TTC549 (cell line): ENCODE measurements around the gene PTPRM.

ENCODE experiments used
- FAIRE-seq: peaks from 2 replicates; lab custom pipeline; 2012; peaks lifted over from hg19 to GRCh38; lab: Jason Lieb, UNC

Gene PTPRM

GRCh38 chr18:8008033-8008432 is 440.9 kb downstream of the PTPRM start:
- FAIRE-seq = no peak

- FAIRE-seq = no peak
Measured at GRCh38 chr18:8011361-8011760, 444.2 kb downstream of the PTPRM start.

- FAIRE-seq = no peak
Measured at GRCh38 chr18:8011906-8012305, 444.8 kb downstream of the PTPRM start.

GRCh38 chr18:8018701-8019331 is 451.7 kb downstream of the PTPRM start:
- FAIRE-seq = no peak

- FAIRE-seq = peak; percentile 87
Measured at GRCh38 chr18:8019600-8019999, 452.5 kb downstream of the PTPRM start.

- FAIRE-seq = no peak
Measured at GRCh38 chr18:8020132-8020846, 453.2 kb downstream of the PTPRM start.

- no peak for FAIRE-seq
Measured at GRCh38 chr18:8029061-8029460, 461.9 kb downstream of the PTPRM start.

- FAIRE-seq = no peak
Measured at GRCh38 chr18:8029731-8030130, 462.6 kb downstream of the PTPRM start.

GRCh38 chr18:8030201-8030600 is 463.1 kb downstream of the PTPRM start:
- no peak for FAIRE-seq

GRCh38 chr18:8031496-8031895 is 464.4 kb downstream of the PTPRM start:
- no peak for FAIRE-seq

GRCh38 chr18:8034674-8035073 is 467.6 kb downstream of the PTPRM start:
- no peak for FAIRE-seq

- FAIRE-seq = no peak
Measured at GRCh38 chr18:8036551-8036950, 469.4 kb downstream of the PTPRM start.

GRCh38 chr18:8037296-8037695 is 470.2 kb downstream of the PTPRM start:
- FAIRE-seq = no peak

- FAIRE-seq = no peak
Measured at GRCh38 chr18:8040021-8040420, 472.9 kb downstream of the PTPRM start.

- FAIRE-seq = no peak
Measured at GRCh38 chr18:8041526-8042111, 474.5 kb downstream of the PTPRM start.

GRCh38 chr18:8044004-8044403 is 476.9 kb downstream of the PTPRM start:
- no peak for FAIRE-seq

GRCh38 chr18:8045160-8045883 is 478.2 kb downstream of the PTPRM start:
- no peak for FAIRE-seq

GRCh38 chr18:8045884-8046281 is 478.8 kb downstream of the PTPRM start:
- FAIRE-seq = no peak

GRCh38 chr18:8046441-8046840 is 479.3 kb downstream of the PTPRM start:
- FAIRE-seq = no peak

GRCh38 chr18:8049147-8049546 is 482.0 kb downstream of the PTPRM start:
- FAIRE-seq = no peak

- FAIRE-seq = no peak
Measured at GRCh38 chr18:8050616-8051329, 483.7 kb downstream of the PTPRM start.

GRCh38 chr18:8051453-8051852 is 484.3 kb downstream of the PTPRM start:
- no peak for FAIRE-seq
